Cortex of kidney (tissue), 1 donor: ENCODE measurements around the gene NEB.
"Not testable (repeated sequence)": the region's sequence is repeated elsewhere in the genome, so short reads cannot be mapped to it uniquely, and the experiment has no call there.

Source experiments
- DNase-seq: peaks from one replicate; lab custom pipeline; 2025; lab: John Stamatoyannopoulos, UW

NEB gene

DNA sequence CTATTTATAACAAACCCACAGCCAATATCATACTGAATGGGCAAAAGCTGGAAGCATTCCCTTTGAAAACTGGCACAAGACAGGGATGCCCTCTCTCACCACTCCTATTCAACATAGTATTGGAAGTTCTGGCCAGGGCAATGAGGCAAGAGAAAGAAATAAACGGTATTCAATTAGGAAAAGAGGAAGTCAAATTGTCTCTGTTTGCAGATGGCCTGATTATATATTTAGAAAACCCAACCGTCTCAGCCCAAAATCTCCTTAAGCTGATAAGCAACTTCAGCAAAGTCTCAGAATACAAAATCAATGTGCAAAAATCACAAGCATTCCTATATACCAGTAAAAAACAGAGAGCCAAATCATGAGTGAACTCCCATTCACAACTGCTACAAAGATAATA lies 176.4 kb downstream of the NEB start:
- not testable (repeated sequence) for DNase-seq

DNA sequence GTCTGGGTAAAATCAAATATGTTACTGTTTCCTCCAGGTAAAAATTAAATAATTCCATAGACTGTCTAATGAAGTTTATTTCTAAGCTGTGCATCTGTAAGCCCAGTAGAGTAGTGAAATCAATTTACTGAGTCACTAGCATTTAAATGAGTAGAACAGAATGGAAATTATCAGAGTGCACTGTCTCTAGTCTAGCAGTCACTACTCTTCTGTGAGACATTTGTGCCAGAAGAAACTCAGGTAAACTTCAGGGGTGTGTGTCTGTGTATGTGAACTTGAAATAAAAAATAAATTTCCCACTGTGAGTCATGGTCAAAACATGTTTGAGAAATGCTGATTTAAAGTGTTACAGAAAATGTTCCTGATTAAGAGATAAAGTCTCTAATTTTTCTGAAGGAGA lies 178.2 kb downstream of the NEB start:
- DNase-seq: no peak

DNA sequence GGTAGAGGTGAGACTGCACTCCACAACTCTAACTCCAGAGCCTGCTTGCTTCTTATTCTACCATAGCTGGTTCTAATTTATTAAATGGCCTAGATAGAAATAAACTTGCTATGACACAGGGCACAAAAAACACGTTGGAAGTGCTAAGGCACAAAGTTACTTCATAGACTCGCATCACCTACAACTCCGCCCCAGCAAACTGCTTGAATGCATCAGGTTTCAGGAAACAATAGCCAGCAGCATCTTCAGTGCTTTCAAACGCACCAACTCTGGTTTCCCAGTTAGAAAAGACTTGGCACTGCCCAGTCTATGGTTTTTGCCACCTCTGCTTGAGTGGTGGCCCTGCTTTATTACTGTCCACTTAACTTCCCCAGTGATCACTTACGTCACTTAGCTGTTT lies 182.0 kb downstream of the NEB start:
- no peak for DNase-seq

DNA sequence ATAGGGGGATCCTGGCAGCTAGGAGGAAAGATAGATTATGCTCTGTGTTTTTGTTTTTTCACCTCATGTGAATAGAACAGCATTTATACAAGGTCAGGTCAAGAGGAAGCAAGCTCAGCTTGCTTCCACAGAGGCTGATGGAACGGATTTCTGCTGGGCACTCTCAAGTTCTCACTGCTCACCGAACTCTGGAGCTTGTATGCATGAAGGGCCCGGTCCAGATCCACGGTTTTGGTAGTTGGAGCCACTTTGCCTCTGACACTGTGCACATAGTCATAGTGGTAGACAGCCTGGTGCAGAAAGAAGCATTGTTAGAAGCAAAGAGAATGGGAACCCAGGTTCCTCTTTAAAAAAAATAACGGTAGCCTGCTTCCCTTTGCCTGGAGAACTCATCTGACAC lies 182.7 kb downstream of the NEB start:
- no peak for DNase-seq

DNA sequence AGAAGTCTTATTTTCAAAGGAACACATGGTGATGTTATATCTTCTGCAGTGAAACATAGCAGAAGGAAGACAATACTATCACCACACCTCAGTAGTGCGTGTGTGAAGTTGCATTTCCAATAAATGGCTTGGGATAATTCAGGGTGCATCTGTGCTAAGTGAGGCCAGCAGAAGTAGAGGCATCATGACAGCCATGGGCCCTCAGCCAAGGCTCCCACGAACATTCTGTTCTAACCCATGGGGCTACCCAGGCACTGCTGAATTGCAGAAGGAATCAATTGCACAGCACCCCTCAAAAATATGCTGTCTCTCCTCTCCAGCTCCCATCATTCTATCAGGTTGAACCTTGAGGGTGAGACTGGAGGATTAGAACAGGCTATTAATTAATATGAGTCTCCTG lies 185.1 kb downstream of the NEB start:
- DNase-seq: no peak

DNA sequence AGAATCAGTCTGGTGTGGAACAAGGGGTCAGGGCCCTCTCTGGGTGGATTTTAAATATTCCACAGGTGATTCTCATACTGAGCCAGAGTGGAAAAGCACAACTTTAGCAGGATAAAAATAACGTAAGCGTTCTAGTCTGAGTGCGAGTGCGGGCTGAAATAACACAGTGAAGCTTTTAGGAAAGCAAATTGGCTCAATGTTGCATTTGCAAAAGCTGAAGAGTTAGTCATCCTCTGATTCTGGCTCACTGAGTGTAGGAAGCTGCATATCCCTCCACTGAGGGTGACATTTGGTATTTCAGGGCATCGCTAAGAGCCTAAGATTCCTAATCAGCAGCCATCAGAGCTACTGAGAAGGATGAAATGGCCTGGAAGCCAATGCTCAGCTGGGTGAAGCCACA lies 189.8 kb downstream of the NEB start:
- no peak for DNase-seq

DNA sequence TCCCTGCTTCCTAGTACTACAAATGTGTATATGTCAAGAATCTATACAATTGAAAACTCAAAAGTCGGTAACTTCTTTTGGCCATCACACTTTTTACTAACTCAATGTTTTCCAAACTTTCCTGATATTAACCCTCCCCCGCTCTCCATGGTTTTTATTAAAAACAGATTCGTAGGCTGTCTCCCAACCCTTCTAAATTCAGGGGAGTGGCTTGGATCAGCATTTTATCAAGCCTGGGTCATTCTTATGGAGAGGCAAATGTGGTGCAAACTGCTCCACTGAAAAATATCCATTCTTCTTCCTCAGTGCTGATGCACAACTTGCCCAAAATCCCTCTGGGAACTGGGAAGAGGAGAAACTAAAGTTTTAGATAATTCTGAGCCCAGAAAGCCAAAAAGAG lies 190.4 kb downstream of the NEB start:
- DNase-seq: no peak

DNA sequence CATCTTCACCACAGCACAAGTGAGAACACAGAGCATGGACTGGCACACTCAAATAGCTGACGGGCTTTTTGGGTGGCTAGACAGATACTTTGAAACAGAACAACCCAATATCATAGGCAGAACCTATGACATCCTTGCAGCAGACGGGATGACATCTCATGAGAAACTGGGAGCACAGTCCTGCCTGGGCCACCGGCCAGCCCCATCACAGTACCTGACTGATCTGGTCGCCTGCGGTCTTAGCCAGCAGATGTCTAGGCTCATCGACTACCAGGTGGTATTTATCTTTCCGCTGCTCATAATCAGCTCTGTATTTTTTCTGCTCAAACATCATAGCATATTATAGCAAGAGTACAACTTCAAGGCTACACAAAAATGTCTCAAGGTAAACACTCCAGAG lies 200.3 kb downstream of the NEB start:
- no peak for DNase-seq

DNA sequence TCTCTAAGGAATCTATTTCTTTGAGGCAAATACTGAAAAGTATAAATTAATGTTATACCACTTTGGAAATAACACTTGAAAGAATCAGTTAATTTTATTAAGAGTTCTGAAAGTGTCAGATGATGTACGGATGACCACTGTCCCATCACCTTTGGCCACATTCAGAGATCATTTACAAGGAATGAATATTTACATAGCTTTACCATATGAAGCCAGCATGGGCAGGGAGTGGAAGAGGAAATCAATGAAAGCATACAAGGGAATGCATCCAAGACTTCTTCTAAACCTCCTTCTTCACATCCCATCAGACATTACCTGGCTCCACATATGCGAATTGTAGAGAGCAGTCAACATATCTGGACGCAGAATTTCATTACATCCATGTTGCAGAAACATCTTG lies 201.1 kb downstream of the NEB start:
- no peak for DNase-seq

DNA sequence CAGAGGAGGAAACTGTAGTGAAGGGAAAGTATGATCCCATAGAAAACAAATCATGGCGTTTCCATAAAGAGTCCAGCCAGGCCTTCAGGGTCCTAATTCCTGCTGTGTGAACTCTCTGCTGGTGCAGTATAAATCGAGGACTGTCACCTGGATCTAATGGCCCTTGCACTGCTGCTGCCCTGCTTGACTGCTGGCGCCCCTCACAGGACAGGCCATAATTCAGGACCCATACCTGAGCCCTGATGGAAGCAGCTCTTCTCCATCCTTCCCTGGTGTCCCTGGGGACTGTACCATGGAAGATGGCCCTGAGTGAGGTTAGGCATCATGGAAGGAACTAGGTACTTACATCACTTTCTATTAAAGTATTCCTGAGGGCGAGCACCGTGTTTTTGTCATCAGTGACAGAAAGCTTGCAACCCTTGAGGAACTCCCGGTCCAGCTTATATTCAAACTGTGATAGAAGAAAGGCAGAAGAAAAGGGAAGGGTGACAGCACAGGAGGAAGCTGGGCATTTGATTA lies 207.6 kb downstream of the NEB start:
- no peak for DNase-seq

DNA sequence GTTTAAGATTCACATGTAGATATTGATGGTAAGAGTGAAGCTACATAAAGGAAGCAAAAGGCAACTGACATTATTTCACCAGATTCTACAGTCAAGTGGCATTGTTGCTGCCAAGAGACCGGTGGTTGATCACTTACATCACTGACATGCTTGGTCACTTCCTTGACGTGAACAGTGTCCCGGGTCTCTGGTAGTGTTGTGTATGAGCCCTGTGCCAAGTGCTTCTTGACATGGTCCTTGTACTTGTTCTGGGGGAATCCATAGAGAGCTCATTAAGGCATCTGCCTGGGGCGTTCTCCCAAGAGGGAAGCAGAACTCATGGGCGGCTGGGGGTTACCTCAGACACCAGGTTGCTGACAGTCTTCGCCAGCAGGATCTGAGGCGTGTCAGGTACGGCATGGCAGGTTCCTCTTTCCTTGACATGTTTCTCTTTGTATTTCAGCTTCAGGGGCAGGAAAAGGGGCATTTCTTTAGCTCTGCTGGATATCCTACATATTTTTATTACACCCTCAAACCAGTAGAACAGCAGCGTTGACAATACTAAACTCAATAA lies 208.4 kb downstream of the NEB start:
- no peak for DNase-seq

DNA sequence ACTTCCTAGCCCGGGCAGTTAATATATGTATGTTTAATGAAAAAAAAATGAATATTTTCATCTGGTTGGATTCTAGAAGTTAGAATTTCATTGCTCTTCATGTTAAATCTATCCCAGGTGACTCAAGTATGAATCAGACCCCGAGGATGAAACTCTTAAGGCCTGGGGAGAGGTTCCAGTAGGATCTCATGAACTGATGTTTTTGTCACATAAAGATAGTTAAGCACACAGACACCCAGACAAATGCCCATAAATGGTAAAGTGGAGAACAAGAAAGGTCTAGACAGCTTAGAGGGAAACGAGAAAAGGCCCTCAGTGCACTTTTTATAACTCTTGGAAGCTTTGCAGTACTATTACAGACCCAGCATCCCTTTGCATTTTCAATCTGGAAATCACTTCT lies 210.4 kb downstream of the NEB start:
- DNase-seq: no peak

DNA sequence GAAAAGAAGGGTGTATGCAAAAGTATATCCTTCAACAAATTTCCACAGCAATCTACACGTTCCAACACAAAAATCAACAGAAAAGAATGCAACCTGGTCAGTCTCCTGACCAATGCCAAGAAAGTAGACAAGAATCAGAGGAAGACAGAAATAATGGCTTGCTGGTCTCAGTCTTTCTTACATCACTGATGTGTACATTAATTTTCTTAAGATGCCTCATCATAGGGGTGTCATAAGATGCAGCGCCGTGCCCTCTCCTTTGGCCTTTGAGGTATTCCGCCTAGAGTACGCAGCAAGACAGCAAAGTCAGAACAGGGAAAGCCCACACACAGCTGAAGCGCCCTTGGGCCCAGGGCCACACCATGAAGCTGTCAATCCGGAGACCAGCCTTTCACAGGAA lies 211.7 kb downstream of the NEB start:
- DNase-seq: no peak

DNA sequence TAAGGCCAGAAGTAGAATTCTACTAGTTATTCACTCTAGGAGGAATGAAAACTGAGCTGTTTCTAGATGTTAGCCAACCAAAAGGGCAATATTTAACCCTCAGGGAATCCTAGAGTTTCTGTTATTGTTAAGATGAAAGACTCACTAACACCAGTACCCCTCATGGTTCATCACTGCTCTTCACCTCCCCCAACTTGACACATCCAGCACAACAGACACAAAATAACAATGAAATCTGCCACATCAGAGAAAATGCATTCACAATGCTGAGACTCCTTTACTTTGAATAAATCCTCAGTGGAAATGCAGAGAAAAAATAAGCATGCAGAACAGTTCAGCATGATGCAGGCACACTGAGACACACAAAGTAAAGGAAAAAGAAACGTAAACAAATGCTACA lies 213.3 kb downstream of the NEB start:
- no peak for DNase-seq

DNA sequence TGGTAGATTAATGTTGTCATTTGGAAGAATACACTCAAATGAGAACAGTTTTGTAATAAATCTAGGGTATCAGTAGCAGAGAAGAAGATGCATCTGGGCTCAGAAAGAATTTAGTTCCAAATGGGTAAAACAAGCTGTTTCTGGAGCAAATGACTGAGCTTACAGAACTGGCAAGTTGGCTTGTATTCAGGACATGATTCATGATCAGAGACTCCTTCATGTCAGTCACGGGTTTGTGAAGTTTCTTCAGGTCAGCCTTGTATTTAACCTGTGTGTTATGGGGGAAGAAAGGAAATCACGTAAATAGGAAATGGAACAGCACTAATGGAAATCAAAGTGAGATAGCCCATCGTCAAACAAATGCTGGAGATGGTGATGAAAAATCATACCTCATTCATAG lies 215.5 kb downstream of the NEB start:
- no peak for DNase-seq

DNA sequence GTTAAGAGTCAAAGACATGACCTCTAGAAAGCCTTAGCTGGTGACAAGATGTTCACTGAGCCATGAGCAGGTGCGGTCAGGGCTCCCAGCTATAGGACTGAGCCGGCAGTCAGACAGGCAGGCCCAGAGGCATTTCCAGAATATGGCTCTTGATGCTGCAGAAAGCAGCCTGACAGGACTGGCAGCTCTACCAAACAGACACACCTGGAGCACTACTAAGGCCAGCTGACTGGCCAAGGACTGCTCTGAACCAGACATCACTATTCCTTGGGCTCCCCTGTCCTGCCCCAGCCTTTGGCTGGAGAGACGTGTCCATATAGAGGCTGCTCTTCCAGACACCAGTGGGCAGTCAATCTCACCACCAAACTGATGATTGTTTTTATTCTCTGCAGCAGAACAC lies 225.8 kb downstream of the NEB start:
- no peak for DNase-seq

DNA sequence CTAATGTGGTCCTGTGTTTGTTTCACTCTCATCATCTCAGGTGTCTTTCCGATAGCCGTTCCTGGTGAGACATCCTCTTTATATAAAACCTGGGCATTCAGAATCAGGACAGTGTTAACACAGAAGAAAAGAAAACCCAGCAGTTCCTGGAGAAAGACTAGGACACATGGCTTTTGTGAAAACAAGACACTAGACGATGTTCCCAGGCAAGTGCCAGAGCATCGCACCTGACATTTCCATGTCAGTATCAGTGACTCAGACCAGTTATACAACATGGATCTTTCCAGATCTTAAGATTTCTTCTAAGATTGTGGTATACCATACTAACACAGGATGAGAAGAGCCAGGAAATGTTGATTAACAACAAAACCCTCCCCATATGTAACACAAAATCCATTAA lies 228.1 kb downstream of the NEB start:
- no peak for DNase-seq

DNA sequence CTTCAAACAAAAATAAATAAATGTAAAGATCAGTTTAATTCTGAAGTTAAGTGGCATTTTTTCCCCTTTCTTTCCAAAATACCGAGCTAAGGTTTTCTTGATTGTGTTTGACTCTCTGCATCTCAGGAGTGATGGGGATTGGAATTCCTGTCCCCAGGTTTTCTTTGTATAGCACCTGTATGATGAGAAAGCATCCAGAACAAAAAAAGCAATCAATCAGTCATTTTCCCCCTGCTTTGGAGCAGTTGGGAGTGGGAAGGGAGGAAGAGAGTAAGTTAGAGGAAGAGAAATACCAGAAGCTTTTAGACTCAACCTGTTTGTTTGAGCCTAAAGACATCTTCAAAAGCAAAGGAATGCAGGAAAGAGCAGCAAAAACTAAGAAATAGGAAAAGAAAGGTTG lies 236.1 kb downstream of the NEB start:
- DNase-seq: no peak

DNA sequence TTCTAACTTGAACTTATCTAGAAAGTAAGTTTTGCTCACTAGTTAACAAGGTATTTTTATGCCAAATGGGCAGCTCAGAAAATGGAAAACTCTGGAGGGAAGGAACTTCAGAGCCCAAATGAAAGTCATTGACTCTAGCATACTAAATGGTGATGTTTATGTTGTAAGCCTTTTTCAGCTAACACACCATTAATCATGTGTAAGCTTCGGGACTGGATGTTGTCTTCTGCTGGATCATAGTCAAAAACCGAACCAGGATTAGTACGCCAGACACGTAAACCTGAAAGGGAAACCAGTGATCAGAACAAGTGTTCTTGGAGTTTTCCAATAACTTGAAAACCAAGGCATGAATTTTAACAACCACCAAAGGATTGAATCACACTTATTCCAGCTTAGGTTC lies 242.8 kb downstream of the NEB start:
- DNase-seq: no peak

DNA sequence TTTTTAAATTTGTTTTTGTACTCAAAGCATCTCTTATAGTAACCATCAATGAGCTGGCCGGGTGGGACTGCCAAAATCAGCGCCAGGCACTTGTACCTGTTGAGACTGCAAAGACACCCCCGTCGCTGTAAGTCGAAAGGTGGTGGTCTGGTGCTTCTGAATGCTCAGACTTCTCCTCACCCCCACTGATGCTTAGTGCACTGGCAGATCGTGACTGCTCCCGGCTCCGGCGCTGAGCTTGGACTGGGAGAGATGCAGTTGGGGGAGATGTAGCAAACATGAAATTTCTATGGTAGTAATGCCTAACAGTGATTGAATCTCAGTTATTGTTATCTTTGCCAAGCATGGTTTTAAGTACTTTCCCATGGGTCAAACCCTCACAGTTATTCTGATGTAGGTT lies 244.0 kb downstream of the NEB start:
- no peak for DNase-seq

DNA sequence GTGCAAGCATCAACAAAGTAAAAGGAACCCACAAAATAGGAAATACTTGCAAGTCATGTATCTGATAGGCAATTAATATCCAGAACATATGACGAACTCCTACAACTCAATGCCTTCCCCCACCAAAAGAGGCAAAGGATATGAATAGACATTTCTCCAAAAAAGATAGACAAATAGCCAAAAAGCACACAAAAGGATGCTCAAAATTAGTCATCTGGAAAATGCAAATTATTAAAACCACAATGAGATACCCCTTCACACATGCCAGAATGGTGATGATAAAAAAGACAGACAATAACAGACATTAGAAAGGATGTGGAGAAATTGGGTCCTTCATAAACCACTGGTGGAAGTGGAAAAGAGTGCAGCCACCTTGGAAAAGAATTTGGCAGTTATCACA lies 248.2 kb downstream of the NEB start:
- DNase-seq: no peak

DNA sequence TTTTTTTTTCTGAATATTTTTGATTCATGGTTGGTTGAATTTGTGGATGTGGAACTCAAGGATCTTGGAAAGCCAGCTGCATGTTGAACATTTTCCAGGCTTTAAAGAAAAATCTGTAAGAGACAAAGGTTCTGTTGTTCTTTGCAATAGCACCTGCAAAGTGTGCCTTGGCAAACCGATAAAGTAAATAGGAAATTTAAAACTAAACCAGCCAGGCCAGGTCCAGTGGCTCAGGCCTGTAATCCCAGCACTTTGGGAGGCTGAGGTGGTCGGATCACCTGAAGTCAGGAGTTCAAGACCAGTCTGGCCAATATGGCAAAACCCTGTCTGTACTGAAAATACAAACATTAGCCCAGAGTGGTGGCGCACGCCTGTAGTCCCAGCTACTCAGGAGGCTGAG lies 250.2 kb downstream of the NEB start:
- no peak for DNase-seq

DNA sequence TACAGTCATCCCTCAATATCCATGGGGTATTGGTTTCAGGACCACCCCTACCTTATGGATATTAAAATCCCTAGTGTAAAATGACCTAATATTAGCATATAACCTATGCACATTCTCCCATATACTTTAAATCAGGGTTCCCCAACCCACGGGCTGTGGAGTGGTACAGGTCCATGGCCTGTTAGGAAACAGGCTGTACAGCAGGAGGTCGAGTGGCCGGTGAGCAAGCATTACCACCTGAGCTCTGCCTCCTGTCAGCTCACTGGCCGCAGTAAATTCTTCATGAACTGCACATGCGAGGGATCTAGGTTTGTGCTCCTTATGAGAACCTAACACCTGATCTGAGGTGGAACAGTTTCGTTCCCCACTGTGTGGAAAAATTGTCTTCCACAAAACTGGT lies 250.7 kb downstream of the NEB start:
- DNase-seq: no peak

DNA sequence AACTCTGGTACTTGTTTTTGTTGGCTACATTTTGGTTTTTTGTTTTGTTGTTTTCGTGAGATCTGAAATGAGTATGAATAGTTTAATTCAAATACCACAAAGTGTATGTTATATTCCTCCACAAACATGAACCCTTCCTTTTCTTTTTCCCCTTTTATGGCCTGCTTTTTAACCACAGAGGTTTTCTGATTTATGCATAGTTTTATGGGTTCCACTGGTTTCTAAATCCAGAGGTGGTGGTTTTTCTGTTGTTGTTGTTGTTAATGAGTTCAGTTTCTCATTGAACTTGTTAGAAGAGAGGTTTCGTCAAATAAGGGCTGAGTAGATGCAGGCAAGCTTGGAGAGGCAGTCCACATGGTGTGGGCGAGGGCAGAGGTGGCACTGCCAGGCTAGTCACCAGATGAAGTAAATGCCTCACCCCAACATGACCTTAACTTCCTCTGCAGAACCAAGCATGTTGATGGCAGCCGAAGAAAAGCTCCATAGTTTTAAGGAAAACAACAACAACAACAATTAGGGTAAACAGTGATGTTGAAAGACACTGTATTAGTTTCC lies 252.0 kb downstream of the NEB start:
- DNase-seq: no peak

DNA sequence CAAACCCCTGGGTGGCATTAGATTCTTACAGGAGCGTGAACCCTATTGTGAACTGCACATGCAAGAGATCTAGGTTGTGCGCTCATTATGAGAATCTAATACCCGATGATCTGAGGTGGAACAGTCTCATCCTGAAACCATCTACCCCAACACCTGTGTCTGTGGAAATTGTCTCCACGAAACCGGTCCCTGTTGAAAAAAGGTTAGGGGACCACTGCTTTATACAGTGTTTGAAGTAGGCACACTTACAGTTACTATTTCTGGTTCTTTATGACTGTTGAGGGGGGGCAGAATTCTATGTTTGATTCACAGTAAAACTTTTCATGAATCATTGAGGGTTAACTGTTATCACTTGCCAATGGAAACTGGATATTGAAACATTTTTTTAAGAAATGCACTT lies 252.5 kb downstream of the NEB start:
- DNase-seq: no peak
